GM23338 (cell line): Measurements from ENCODE around the gene MRM2. TPM values are rescaled to one million over a fixed set of nuclear protein-coding genes. Genes with fewer than 3 reads are reported as not detected.

Experiments
- ATAC-seq: fragments of 200-7000 bp; cut with Tn5 transposase; 3 replicates; pipeline ENCODE4 v1.9.1; 2020
- DNase-seq: peaks from one replicate; pipeline ENCODE4 v3.0.0-alpha.2; 2015; ENCODE audit warnings: low spot score
- H2AFZ ChIP-seq: fragments of 200-600 bp; sonication (generic); 2 replicates; pipeline ENCODE4 v1.8.0; 2016; ENCODE audit warnings: antibody characterized with exemption, mild to moderate bottlenecking, moderate library complexity
- H3F3A ChIP-seq: fragments of 200-600 bp; sonication (generic); replicated peaks from 2 replicates; pipeline ENCODE4 v1.8.0; 2017; ENCODE audit warnings: antibody characterized with exemption, mixed run types, low read depth
- H3K27ac ChIP-seq: fragments of 200-600 bp; sonication (generic); 2 replicates; pipeline ENCODE4 v1.6.1; 2016; ENCODE audit warnings: low read depth
- H3K27me3 ChIP-seq: fragments of 200-600 bp; sonication (generic); 2 replicates; pipeline ENCODE4 v1.8.0; 2016; ENCODE audit warnings: mild to moderate bottlenecking, mixed run types, moderate library complexity; ENCODE audit not compliant: insufficient read depth
- H3K36me3 ChIP-seq: fragments of 200-600 bp; sonication (generic); 2 replicates; pipeline ENCODE4 v1.8.0; 2016; ENCODE audit warnings: mild to moderate bottlenecking; ENCODE audit not compliant: insufficient read depth
- H3K4me1 ChIP-seq: fragments of 200-600 bp; sonication (generic); 2 replicates; pipeline ENCODE4 v1.8.0; 2016; ENCODE audit warnings: mild to moderate bottlenecking, moderate library complexity; ENCODE audit not compliant: insufficient read depth
- H3K4me2 ChIP-seq: fragments of 200-600 bp; sonication (generic); 2 replicates; pipeline ENCODE4 v1.7.1; 2017; ENCODE audit warnings: mixed run types
- H3K4me3 ChIP-seq: fragments of 200-600 bp; sonication (generic); 2 replicates; pipeline ENCODE4 v1.6.1; 2016; ENCODE audit warnings: mixed run types
- H3K79me2 ChIP-seq: fragments of 200-600 bp; sonication (generic); replicated peaks from 2 replicates; pipeline ENCODE4 v1.8.0; 2017; ENCODE audit warnings: mild to moderate bottlenecking; ENCODE audit not compliant: insufficient read depth
- H3K9me2 ChIP-seq: fragments of 200-600 bp; sonication (generic); 2 replicates; pipeline ENCODE4 v1.8.0; 2017; ENCODE audit not compliant: insufficient read depth
- H4K20me1 ChIP-seq: fragments of 200-600 bp; sonication (generic); replicated peaks from 2 replicates; pipeline ENCODE4 v1.8.0; 2017; ENCODE audit warnings: mild to moderate bottlenecking; ENCODE audit not compliant: insufficient read depth
- H3K27ac Mint-ChIP-seq: 2 replicates; pipeline ENCODE4 v1.8.0; 2020; ENCODE audit warnings: inconsistent platforms, mild to moderate bottlenecking, moderate library complexity, mixed read lengths
- H3K27me3 Mint-ChIP-seq: 3 replicates; pipeline ENCODE4 v1.8.0; 2022; ENCODE audit warnings: low read depth, mild to moderate bottlenecking, moderate library complexity, mixed read lengths, inconsistent platforms; ENCODE audit not compliant: insufficient read depth, poor library complexity
- H3K36me3 Mint-ChIP-seq: 3 replicates; pipeline ENCODE4 v1.8.0; 2021; ENCODE audit warnings: low read depth, mild to moderate bottlenecking, inconsistent platforms, moderate library complexity, mixed read lengths
- H3K4me1 Mint-ChIP-seq: 3 replicates; pipeline ENCODE4 v1.8.0; 2020; ENCODE audit warnings: mild to moderate bottlenecking, inconsistent platforms, mixed read lengths
- H3K4me3 Mint-ChIP-seq: 3 replicates; pipeline ENCODE4 v1.8.0; 2021; ENCODE audit warnings: moderate library complexity, mild to moderate bottlenecking, inconsistent platforms, mixed read lengths
- H3K9me3 Mint-ChIP-seq: 3 replicates; pipeline ENCODE4 v1.8.0; 2020; ENCODE audit warnings: moderate library complexity, mild to moderate bottlenecking, inconsistent platforms, mixed read lengths
- CREB1 ChIP-seq: fragments of 250-450 bp; sonication (Bioruptor Pico); IDR thresholded peaks from 2 replicates; pipeline ENCODE4 v1.5.0; 2020; ENCODE audit warnings: low read depth, mild to moderate bottlenecking, moderate library complexity
- ETS1 ChIP-seq: IDR thresholded peaks from 2 replicates; pipeline ENCODE4 v1.6.1; 2016; ENCODE audit warnings: antibody characterized with exemption
- EZH2 ChIP-seq: fragments of 200-600 bp; sonication (generic); IDR thresholded peaks from one replicate; pipeline ENCODE4 v1.8.0; 2017; ENCODE audit warnings: antibody characterized with exemption, mild to moderate bottlenecking, low read depth; ENCODE audit not compliant: unreplicated experiment
- EZH2phosphoT487 ChIP-seq: fragments of 200-600 bp; sonication (generic); IDR thresholded peaks from one replicate; pipeline ENCODE4 v1.8.1; 2018; ENCODE audit warnings: antibody characterized with exemption; ENCODE audit not compliant: unreplicated experiment
- JUNB ChIP-seq: IDR thresholded peaks from one replicate; pipeline ENCODE4 v1.6.1; 2016; ENCODE audit warnings: antibody characterized with exemption; ENCODE audit not compliant: unreplicated experiment
- NANOG ChIP-seq: IDR thresholded peaks from 2 replicates; pipeline ENCODE4 v1.6.1; 2016; ENCODE audit warnings: antibody characterized with exemption, borderline replicate concordance
- POLR2AphosphoS5 ChIP-seq: IDR thresholded peaks from 2 replicates; pipeline ENCODE4 v1.6.1; 2016; ENCODE audit warnings: antibody characterized with exemption, low read depth
- STAT1 ChIP-seq: IDR thresholded peaks from one replicate; pipeline ENCODE4 v1.6.1; 2016; ENCODE audit warnings: antibody characterized with exemption; ENCODE audit not compliant: unreplicated experiment
- ZNF114 ChIP-seq: fragments of 250-450 bp; sonication (Bioruptor Pico); IDR thresholded peaks from 2 replicates; pipeline ENCODE4 v1.5.0; 2020; ENCODE audit warnings: mild to moderate bottlenecking, moderate library complexity
- ZNF331 ChIP-seq: fragments of 250-450 bp; sonication (Bioruptor Pico); IDR thresholded peaks from 2 replicates; pipeline ENCODE4 v1.5.0; 2020; ENCODE audit warnings: low read depth, mild to moderate bottlenecking, moderate library complexity
- polyA plus RNA-seq: library from polyadenylated mRNA; unstranded; fragments of >200 nt; fragmentation: Nextera tagmentation; extraction: Ambion mirVana; gene quantifications from 2 replicates; pipeline ENCODE4 v1.2.1, GENCODE V29; 2016
- total RNA-seq: library from RNA; depleted of rRNA; stranded (reverse); fragments of >200 nt; shearing (Covaris generic); gene quantifications from 2 replicates; pipeline ENCODE4 v1.2.3, GENCODE V29; 2014
- TF ChIP-seq, protein P1 (sequence below), 2 experiments: fragments of 200-600 bp in 1 of 2; sonication (generic) in 1 of 2; conservative IDR thresholded peaks; 2 replicates each; pipeline versions ENCODE4 v1.5.1 to v1.6.1; 2016 to 2017; ENCODE audit warnings: antibody characterized with exemption in 2 of 2, low read depth in 2 of 2, mild to moderate bottlenecking in 2 of 2, moderate library complexity in 1 of 2
- TF ChIP-seq, protein P2 (sequence below): IDR thresholded peaks from one replicate; pipeline ENCODE4 v1.6.1; 2018; ENCODE audit warnings: antibody characterized with exemption; ENCODE audit not compliant: unreplicated experiment
- TF ChIP-seq, protein P3 (sequence below): fragments of 250-450 bp; sonication (Bioruptor Pico); IDR thresholded peaks from 2 replicates; pipeline ENCODE4 v1.5.0; 2020; ENCODE audit warnings: mild to moderate bottlenecking, moderate library complexity

MRM2 gene
- total and polyA plus RNA-seq, 2 experiments from 2014 or later: 30.0 to 37.8 TPM

DNA sequence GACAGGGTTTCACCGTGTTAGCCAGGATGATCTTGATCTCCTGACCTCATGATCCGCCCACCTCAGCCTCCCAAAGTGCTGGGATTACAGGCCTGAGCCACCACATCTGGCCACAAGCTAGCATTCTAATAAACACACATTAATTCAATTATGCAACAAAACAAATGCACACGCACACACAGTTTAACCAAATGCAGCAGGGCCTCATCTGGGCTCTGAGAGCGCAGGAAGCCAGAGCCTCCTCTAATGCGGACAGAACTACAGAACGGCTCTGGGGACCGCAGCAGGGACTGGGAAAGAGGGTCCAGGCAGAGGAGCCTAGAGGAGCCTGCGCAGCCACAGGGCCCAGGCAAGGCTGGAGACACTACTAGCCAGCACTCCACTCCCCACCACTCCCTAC, 13.1 kb downstream of the MRM2 start:
- H3K79me2 ChIP-seq: peaks cover 73% of the 10 kb centered on the region
- peaks cover 15% of the 10 kb centered on the region for H3K27me3 Mint-ChIP-seq
- DNase-seq (no peak), ATAC-seq (no peak)
- no peak overlapping the region for H3K27ac ChIP-seq
- peaks cover 60% of the 10 kb centered on the region for H3K36me3 Mint-ChIP-seq
- no peak overlapping the region for H3K4me2 ChIP-seq
- no peak overlapping the region for H3K4me3 ChIP-seq
- no peaks in the 10 kb centered on the region for H3K27me3 ChIP-seq
- no peaks in the 10 kb centered on the region for H3K9me2 ChIP-seq
- H3K36me3 ChIP-seq: no peaks in the 10 kb centered on the region; the same call in 1 of the 2 replicates
- TF ChIP-seq, protein P1, sequence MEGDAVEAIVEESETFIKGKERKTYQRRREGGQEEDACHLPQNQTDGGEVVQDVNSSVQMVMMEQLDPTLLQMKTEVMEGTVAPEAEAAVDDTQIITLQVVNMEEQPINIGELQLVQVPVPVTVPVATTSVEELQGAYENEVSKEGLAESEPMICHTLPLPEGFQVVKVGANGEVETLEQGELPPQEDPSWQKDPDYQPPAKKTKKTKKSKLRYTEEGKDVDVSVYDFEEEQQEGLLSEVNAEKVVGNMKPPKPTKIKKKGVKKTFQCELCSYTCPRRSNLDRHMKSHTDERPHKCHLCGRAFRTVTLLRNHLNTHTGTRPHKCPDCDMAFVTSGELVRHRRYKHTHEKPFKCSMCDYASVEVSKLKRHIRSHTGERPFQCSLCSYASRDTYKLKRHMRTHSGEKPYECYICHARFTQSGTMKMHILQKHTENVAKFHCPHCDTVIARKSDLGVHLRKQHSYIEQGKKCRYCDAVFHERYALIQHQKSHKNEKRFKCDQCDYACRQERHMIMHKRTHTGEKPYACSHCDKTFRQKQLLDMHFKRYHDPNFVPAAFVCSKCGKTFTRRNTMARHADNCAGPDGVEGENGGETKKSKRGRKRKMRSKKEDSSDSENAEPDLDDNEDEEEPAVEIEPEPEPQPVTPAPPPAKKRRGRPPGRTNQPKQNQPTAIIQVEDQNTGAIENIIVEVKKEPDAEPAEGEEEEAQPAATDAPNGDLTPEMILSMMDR (conservative IDR thresholded peaks at IDR 0.05; ENCODE audit: low read depth in 2 of 2): no peak
- TF ChIP-seq EZH2: no peak
- no peak for TF ChIP-seq ZNF114 (CRISPR knock-in tag)
- TF ChIP-seq CREB1: no peak
- no peak for TF ChIP-seq POLR2AphosphoS5
- TF ChIP-seq STAT1: no peak
- TF ChIP-seq, protein P2, sequence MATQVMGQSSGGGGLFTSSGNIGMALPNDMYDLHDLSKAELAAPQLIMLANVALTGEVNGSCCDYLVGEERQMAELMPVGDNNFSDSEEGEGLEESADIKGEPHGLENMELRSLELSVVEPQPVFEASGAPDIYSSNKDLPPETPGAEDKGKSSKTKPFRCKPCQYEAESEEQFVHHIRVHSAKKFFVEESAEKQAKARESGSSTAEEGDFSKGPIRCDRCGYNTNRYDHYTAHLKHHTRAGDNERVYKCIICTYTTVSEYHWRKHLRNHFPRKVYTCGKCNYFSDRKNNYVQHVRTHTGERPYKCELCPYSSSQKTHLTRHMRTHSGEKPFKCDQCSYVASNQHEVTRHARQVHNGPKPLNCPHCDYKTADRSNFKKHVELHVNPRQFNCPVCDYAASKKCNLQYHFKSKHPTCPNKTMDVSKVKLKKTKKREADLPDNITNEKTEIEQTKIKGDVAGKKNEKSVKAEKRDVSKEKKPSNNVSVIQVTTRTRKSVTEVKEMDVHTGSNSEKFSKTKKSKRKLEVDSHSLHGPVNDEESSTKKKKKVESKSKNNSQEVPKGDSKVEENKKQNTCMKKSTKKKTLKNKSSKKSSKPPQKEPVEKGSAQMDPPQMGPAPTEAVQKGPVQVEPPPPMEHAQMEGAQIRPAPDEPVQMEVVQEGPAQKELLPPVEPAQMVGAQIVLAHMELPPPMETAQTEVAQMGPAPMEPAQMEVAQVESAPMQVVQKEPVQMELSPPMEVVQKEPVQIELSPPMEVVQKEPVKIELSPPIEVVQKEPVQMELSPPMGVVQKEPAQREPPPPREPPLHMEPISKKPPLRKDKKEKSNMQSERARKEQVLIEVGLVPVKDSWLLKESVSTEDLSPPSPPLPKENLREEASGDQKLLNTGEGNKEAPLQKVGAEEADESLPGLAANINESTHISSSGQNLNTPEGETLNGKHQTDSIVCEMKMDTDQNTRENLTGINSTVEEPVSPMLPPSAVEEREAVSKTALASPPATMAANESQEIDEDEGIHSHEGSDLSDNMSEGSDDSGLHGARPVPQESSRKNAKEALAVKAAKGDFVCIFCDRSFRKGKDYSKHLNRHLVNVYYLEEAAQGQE: no peak
- TF ChIP-seq JUNB: no peak
- no peak for TF ChIP-seq NANOG
- TF ChIP-seq, protein P3, sequence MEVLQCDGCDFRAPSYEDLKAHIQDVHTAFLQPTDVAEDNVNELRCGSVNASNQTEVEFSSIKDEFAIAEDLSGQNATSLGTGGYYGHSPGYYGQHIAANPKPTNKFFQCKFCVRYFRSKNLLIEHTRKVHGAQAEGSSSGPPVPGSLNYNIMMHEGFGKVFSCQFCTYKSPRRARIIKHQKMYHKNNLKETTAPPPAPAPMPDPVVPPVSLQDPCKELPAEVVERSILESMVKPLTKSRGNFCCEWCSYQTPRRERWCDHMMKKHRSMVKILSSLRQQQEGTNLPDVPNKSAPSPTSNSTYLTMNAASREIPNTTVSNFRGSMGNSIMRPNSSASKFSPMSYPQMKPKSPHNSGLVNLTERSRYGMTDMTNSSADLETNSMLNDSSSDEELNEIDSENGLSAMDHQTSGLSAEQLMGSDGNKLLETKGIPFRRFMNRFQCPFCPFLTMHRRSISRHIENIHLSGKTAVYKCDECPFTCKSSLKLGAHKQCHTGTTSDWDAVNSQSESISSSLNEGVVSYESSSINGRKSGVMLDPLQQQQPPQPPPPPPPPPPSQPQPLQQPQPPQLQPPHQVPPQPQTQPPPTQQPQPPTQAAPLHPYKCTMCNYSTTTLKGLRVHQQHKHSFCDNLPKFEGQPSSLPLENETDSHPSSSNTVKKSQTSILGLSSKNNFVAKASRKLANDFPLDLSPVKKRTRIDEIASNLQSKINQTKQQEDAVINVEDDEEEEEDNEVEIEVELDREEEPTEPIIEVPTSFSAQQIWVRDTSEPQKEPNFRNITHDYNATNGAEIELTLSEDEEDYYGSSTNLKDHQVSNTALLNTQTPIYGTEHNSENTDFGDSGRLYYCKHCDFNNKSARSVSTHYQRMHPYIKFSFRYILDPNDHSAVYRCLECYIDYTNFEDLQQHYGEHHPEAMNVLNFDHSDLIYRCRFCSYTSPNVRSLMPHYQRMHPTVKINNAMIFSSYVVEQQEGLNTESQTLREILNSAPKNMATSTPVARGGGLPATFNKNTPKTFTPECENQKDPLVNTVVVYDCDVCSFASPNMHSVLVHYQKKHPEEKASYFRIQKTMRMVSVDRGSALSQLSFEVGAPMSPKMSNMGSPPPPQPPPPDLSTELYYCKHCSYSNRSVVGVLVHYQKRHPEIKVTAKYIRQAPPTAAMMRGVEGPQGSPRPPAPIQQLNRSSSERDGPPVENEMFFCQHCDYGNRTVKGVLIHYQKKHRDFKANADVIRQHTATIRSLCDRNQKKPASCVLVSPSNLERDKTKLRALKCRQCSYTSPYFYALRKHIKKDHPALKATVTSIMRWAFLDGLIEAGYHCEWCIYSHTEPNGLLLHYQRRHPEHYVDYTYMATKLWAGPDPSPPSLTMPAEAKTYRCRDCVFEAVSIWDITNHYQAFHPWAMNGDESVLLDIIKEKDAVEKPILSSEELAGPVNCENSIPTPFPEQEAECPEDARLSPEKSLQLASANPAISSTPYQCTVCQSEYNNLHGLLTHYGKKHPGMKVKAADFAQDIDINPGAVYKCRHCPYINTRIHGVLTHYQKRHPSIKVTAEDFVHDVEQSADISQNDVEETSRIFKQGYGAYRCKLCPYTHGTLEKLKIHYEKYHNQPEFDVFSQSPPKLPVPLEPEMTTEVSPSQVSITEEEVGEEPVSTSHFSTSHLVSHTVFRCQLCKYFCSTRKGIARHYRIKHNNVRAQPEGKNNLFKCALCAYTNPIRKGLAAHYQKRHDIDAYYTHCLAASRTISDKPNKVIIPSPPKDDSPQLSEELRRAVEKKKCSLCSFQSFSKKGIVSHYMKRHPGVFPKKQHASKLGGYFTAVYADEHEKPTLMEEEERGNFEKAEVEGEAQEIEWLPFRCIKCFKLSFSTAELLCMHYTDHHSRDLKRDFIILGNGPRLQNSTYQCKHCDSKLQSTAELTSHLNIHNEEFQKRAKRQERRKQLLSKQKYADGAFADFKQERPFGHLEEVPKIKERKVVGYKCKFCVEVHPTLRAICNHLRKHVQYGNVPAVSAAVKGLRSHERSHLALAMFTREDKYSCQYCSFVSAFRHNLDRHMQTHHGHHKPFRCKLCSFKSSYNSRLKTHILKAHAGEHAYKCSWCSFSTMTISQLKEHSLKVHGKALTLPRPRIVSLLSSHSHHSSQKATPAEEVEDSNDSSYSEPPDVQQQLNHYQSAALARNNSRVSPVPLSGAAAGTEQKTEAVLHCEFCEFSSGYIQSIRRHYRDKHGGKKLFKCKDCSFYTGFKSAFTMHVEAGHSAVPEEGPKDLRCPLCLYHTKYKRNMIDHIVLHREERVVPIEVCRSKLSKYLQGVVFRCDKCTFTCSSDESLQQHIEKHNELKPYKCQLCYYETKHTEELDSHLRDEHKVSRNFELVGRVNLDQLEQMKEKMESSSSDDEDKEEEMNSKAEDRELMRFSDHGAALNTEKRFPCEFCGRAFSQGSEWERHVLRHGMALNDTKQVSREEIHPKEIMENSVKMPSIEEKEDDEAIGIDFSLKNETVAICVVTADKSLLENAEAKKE (CRISPR knock-in tag): no peak
- TF ChIP-seq ETS1: no peak
- no peak for TF ChIP-seq EZH2phosphoT487
- TF ChIP-seq ZNF331 (CRISPR knock-in tag): no peak
- peaks cover 13% of the 10 kb centered on the region for H3K4me1 ChIP-seq
- no peak overlapping the region for H3K27ac Mint-ChIP-seq
- no peak overlapping the region for H2AFZ ChIP-seq
- H3K4me1 Mint-ChIP-seq: peaks cover 12% of the 10 kb centered on the region
- H3F3A ChIP-seq: peaks cover 2% of the 10 kb centered on the region; the same call in 1 of the 2 replicates
- H3K9me3 Mint-ChIP-seq: no peaks in the 10 kb centered on the region
- H4K20me1 ChIP-seq: peaks cover 12% of the 10 kb centered on the region
- no peak overlapping the region for H3K4me3 Mint-ChIP-seq
